Measurements from ENCODE around the gene GNA12.

DNA sequence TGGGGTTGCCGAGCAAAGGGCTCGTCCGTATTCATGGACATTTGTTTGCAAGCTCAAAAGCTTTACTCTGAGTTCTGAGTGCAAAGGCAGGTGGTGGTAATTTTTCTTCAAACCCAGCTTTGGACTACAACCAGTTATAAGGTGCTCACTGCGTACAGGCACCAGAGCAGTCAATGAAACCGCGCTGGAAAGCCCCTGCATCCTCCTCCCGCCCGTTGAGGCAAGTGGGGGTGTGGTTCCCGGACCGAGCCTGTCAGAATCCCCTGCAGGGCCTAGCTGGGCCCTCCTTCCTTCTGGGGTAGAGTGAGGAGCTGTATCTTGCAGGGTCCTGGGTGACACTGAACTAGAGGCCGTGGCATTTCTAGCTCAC is 133.8 kb downstream of the GNA12 start:
- TF ChIP-seq, protein P1, sequence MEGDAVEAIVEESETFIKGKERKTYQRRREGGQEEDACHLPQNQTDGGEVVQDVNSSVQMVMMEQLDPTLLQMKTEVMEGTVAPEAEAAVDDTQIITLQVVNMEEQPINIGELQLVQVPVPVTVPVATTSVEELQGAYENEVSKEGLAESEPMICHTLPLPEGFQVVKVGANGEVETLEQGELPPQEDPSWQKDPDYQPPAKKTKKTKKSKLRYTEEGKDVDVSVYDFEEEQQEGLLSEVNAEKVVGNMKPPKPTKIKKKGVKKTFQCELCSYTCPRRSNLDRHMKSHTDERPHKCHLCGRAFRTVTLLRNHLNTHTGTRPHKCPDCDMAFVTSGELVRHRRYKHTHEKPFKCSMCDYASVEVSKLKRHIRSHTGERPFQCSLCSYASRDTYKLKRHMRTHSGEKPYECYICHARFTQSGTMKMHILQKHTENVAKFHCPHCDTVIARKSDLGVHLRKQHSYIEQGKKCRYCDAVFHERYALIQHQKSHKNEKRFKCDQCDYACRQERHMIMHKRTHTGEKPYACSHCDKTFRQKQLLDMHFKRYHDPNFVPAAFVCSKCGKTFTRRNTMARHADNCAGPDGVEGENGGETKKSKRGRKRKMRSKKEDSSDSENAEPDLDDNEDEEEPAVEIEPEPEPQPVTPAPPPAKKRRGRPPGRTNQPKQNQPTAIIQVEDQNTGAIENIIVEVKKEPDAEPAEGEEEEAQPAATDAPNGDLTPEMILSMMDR (IDR thresholded peaks at IDR 0.05; ENCODE audit: borderline replicate concordance, extremely low read depth, low read length, poor library complexity, severe bottlenecking): no peak
- no peak for TF ChIP-seq EZH2 (IDR thresholded peaks at IDR 0.05; ENCODE audit: borderline replicate concordance, low read depth, low read length, severe bottlenecking)

All from DND-41 (cell line).